ENCODE data around the gene FASTKD2.

GRCh38 chr2:206814498-206814897, 49.1 kb downstream of the FASTKD2 start:
- TF ChIP-seq YY1 (IDR thresholded peaks at IDR 0.05; ENCODE audit: insufficient read depth, insufficient read length) (no peak), ZNF274 (IDR thresholded peaks at IDR 0.05; ENCODE audit: low read depth, low read length) (no peak), SUZ12 (IDR thresholded peaks at IDR 0.05; ENCODE audit: extremely low read depth, insufficient read depth, insufficient read length) (no peak)
